Measurements from ENCODE around the gene ATP13A4.
A peak's percentile ranks its signal among the peaks of the same experiment; 100 is the strongest.

DNA sequence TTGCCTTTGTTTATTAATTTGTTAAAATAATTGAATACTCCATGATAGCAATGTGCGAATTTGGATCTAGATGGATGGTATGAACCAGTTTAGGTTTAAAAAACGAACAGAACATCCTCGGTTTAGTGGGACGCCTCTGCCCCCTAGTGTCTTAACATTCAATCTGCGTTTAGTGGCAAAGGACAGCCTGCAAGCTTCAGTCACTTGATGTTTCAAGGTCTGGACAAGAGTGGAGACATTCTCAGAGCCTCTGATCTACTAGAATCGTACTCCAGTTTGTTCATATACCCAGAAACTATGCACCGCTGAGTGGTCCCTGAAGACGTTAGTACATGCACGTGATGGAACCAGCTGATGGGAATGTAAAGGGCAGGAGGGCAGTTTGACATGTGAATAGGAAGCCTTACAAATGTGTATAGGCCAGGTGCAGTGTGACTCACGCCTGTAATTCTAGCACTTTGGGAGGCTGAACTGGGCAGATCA lies 17.8 kb upstream of the ATP13A4 start:
- peak; percentile 78 for TF ChIP-seq CTCF (IDR thresholded peaks at IDR 0.05; ENCODE audit: low read depth, low read length, missing input control)
- no peak for TF ChIP-seq SP1 (IDR thresholded peaks at IDR 0.05)
- no peak for TF ChIP-seq GABPA (IDR thresholded peaks at IDR 0.05 in 1 of 2, conservative IDR thresholded peaks at IDR 0.05 in 1 of 2)
- TF ChIP-seq JUND (IDR thresholded peaks at IDR 0.05), result no peak
- TF ChIP-seq YY1 (IDR thresholded peaks at IDR 0.05), result no peak
- TF ChIP-seq RAD21 (IDR thresholded peaks at IDR 0.05), result peak; percentile 97 to 98
- no peak for TF ChIP-seq RXRA (IDR thresholded peaks at IDR 0.05)
